Limb (tissue), 2 donors: ENCODE measurements around the gene COL20A1.

Experiments
- DNase-seq, 2 donors: peaks; one replicate each; pipeline ENCODE4 v3.0.0-alpha.2; 2016; ENCODE audit errors: extremely low spot score in 2 of 2

The COL20A1 gene

GRCh38 chr20:63347081-63347741, 54.2 kb downstream of the COL20A1 start:
- DNase-seq, result no peak

- no peak for DNase-seq
These were observed 55.2 kb downstream of the COL20A1 start for GRCh38 chr20:63347950-63348827.

- DNase-seq, result no peak
These were observed 56.0 kb downstream of the COL20A1 start for GRCh38 chr20:63348828-63349515.

DNA sequence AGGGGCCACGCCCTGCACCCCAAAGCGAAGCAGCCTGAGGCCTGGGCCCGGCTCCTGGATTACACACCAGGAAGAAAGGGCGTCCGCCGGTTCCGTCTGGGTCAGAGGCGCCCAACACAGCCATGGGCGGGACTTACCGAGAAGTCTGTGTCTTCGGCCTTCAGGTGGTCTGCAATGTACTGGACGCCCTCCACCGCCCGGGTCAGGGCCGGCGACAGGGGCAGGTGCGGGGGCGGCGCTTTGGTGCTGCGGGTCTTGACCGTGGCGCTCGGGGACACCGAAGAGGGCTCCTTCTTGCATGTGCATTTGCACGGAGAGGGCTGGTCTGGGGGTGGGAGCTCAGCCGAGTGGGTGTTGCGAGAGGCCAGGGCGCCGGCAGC, 56.5 kb downstream of the COL20A1 start:
- DNase-seq, result no peak

GRCh38 chr20:63350196-63350595, 57.2 kb downstream of the COL20A1 start:
- no peak for DNase-seq

DNA sequence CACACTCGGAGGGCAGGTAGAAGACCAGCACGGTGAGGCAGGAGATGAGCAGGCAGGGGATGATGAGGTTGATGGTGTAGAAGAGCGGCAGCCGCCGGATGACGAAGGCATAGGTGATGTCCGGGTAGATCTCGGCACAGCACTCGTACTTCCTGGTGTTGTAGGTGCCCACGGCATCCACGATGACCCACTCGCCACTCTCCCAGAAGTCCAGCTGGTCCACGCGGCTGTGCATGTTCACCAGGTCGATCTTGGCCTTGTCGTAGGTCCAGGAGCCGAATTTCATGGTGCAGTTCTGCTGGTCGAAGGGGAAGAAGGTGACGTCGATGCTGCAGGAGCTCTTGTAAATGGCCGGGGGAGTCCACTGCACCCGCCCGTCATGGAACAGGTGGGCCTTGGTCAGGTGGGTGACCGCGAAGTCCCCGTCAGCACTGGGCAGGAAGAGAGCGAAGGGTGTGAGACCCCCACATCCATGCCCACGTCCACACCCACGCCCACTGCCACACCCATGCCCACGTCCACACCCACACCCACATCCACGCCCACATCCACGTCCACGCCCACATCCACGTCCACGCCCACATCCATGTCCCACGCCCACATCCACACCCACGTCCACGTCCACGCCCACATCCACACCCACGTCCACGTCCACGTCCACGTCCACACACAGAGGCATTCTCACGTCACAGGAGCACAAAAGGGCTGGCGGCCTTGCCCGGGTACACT, 57.8 kb downstream of the COL20A1 start:
- DNase-seq, result no peak

DNA sequence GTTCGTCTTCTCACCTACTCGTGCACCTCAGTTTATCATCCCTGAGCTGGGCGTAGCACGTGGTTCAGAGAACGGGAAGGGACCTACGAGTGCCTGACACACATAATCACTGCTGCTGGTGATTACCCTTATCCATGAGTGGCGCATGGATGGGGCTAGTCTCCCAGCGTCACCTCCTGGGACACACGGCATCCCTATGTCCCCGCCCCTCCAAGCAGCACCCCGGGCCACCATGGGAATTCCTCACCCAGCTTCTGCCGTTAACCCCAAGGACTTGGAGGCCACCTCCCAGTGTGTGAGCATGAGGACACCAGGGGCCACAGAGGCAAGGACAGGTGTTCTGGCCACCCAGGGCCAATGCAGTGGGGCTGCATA, 58.3 kb downstream of the COL20A1 start:
- no peak for DNase-seq

- DNase-seq, result peak; percentile 57 to 77
These were observed 59.0 kb downstream of the COL20A1 start for GRCh38 chr20:63351811-63352591.

DNA sequence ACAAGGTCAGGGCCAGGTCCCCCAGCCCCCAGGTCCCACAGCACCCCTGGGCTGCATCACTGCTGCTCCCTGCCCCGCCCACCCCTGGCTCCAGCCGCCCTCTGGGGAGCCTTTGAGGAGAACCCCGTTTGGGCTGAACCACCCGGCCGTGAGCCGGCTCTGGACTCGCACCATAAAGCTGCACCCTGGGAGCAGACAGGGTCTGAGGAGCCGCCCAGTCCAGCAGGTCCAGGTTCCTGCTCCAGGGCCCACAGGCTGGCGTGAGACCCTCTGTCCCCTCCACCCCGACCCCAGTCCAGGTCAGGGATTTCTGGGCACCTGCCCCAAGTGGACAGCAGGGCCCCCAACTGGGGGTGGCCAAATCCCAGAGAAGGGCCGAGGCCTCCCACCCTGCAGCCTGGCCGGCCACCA, 59.8 kb downstream of the COL20A1 start:
- no peak for DNase-seq

GRCh38 chr20:63354636-63355350, 61.8 kb downstream of the COL20A1 start:
- DNase-seq, result no peak

DNA sequence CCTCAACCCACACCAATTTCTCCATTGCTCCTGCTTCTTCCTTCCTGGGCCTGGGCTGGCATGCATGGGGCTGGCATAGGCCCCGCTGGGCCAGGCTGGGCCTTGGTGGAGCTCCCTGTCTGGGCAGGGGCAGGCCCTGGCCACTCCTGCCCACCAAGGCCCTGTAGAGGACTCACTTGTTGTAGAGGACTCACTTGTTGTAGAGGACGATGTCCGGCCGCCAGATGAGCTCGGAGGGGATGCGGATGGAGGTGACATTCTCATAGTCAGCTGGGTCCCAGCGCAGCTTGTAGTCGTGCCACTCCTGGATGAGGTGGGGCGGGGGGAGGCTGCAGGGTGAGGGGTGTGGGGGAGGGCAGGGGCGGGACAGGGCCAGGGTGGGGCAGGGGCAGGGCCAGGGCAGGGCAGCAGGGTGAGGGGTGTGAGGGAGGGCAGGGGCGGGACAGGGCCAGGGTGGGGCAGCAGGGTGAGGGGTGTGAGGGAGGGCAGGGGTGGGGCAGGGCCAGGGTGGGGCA, 62.9 kb downstream of the COL20A1 start:
- no peak for DNase-seq

DNA sequence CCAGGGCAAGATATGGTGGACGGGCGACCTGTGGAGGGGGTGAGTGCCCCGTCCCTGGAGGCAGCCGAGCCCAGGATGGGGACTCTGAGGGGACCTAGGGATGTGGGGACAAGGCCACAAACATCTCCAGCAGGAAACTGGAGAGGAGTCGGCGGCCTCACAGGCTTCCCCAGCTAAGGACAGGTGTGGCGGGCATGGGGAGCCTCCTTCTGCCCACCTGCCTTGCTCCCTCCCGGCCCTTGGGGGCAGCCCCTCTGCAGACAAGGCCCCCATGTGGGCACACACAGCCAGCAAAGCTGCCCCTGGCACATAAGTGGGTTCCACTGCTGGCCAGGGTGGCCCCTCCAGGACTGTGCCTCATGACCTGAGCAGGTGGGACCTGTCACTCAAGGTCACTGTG, 63.5 kb downstream of the COL20A1 start:
- no peak for DNase-seq

DNA sequence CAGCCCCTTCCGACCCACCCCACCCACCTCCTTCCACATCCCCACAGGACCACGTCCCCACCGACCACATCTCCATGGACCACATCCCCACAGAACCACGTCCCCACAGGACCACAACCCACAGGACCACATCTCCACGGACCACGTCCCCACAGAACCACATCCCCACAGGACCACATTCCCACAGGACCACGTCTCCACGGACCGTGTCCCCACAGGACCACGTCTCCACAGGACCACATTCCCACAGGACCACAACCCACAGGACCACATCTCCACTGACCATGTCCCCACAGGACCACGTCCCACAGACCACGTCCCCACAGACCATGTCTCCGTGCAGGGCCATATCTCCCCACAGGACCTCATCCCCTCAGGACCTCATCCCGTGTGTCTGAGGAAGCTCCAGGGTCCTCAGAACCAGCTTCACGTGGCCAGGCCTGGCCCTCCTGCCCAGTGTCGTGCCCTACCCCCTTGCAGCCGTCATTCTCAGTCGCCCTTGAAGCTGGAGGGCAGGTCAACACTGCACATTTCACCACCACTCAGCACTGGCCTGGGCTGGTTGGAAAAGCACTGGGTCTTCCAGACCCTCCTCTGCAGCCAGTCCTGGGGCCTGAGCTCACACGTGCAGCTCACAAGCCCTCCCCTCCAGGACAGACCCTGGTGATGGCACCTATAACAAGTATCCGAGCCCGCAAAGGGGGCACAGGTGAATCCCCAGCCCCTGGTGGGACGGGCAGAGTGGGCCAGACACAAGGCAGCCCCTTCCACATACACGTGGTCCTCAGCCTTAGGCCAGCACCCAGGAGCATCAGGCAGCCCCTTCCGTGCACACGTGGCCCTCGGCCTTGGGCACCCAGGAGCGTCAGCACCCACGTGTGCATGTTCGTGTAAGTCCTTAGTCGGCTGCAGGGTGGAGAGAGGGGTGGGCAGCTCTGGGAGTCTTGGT, 64.2 kb downstream of the COL20A1 start:
- DNase-seq, result no peak

- DNase-seq, result no peak
These were observed 65.2 kb downstream of the COL20A1 start for GRCh38 chr20:63357921-63358905.

DNA sequence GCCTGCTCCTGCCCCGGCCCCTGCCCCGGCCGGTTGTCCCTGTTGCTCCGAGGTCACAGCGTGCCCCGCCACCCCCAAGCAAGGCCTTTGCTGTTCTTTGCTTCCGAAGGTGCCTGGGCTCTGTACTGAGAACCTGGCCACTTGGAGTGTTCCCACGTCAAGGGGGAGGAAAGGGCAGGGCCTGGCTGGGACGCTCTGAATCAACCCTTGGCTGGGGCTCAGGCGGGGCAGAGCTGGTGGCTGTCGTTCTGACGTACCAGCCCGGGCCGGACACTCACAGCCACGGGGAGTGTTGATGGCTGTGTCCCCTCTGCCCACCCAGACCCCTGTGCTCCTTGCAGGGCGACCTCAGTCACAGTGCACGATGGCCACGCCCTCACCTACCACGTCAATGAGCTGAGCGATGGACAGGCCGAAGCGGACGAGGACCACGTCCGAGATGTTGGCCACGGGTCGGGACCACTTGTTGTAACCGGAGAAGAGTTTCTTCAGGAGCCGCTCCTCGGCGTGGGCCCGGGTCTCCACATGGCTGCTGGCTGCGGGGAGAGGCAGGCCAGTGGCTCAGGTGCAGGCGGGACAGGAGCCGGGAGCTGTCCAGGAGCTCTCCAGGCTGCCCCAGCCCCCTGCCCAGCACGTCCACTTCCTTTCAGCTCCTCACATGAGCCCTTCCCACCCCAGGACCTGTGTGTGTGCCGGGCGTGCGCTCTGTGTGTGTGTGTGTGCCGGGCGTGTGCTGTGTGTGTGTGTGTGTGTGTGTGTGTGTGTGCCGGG, 66.4 kb downstream of the COL20A1 start:
- no peak for DNase-seq

GRCh38 chr20:63359937-63360849, 67.2 kb downstream of the COL20A1 start:
- no peak for DNase-seq
